Mesendoderm (in vitro differentiated cells): ENCODE measurements around the gene SYNDIG1L.

ENCODE experiments used
- DNase-seq: peaks from one replicate; pipeline ENCODE4 v3.0.0; 2013
- H2AK5ac ChIP-seq: 2 replicates; pipeline ENCODE4 v1.6.1; 2013; ENCODE audit warnings: low read length, inconsistent platforms
- H2BK120ac ChIP-seq: 2 replicates; pipeline ENCODE4 v1.6.1; 2013; ENCODE audit warnings: low read depth, mild to moderate bottlenecking, low read length, moderate library complexity, mixed read lengths
- H2BK15ac ChIP-seq: replicated peaks from 2 replicates; pipeline ENCODE4 v1.6.1; 2013; ENCODE audit warnings: low read depth, mild to moderate bottlenecking, moderate library complexity
- H2BK5ac ChIP-seq: 2 replicates; pipeline ENCODE4 v1.6.1; 2013; ENCODE audit warnings: low read length, inconsistent platforms
- H3K18ac ChIP-seq: 2 replicates; pipeline ENCODE4 v1.6.1; 2013; ENCODE audit warnings: mild to moderate bottlenecking, low read length, mixed read lengths
- H3K23ac ChIP-seq: one replicate; pipeline ENCODE4 v1.6.1; 2013; ENCODE audit warnings: low read length
- H3K27ac ChIP-seq: 2 replicates; pipeline ENCODE4 v1.5.1; 2013; ENCODE audit warnings: low read depth, mild to moderate bottlenecking, inconsistent platforms, low read length, moderate library complexity
- H3K27me3 ChIP-seq: 2 replicates; pipeline ENCODE4 v1.6.1; 2013; ENCODE audit warnings: low read length, control low read depth, mild to moderate bottlenecking, inconsistent platforms; ENCODE audit not compliant: insufficient read depth, poor library complexity
- H3K36me3 ChIP-seq: 2 replicates; pipeline ENCODE4 v1.6.1; 2013; ENCODE audit warnings: low read length, inconsistent platforms; ENCODE audit not compliant: control insufficient read depth, insufficient read depth
- H3K4ac ChIP-seq: one replicate; pipeline ENCODE4 v1.6.1; 2013; ENCODE audit warnings: low read depth, mild to moderate bottlenecking, low read length, moderate library complexity
- H3K4me1 ChIP-seq: 2 replicates; pipeline ENCODE4 v1.6.1; 2013; ENCODE audit warnings: low read depth, low read length, inconsistent platforms; ENCODE audit not compliant: control insufficient read depth
- H3K4me2 ChIP-seq: 2 replicates; pipeline ENCODE4 v1.6.1; 2013; ENCODE audit warnings: low read length
- H3K4me3 ChIP-seq: 2 replicates; pipeline ENCODE4 v1.5.1; 2013; ENCODE audit warnings: mild to moderate bottlenecking, low read length
- H3K56ac ChIP-seq: one replicate; pipeline ENCODE4 v1.6.1; 2013; ENCODE audit warnings: low read length
- H3K79me1 ChIP-seq: 2 replicates; pipeline ENCODE4 v1.6.1; 2013; ENCODE audit warnings: low read length, inconsistent platforms
- H3K79me2 ChIP-seq: 2 replicates; pipeline ENCODE4 v1.6.1; 2013; ENCODE audit warnings: mild to moderate bottlenecking, low read length; ENCODE audit not compliant: control insufficient read depth, insufficient read depth
- H3K9ac ChIP-seq: 2 replicates; pipeline ENCODE4 v1.6.1; 2013; ENCODE audit warnings: low read length, inconsistent platforms
- H4K5ac ChIP-seq: one replicate; pipeline ENCODE4 v1.6.1; 2013; ENCODE audit warnings: low read length
- H4K8ac ChIP-seq: one replicate; pipeline ENCODE4 v1.6.1; 2013; ENCODE audit warnings: low read depth, mild to moderate bottlenecking, control low read depth, low read length, moderate library complexity
- WGBS: extraction: QIAGEN DNeasy Blood & Tissue Kit; methylation state at CpG from one replicate; pipeline ENCODE4 v1.1.7; 2013; ENCODE audit warnings: low lambda C conversion rate, missing lambda C conversion rate; ENCODE audit not compliant: insufficient coverage; ENCODE audit errors: extremely low coverage; 5-methylcytosine and 5-hydroxymethylcytosine counted together

Gene SYNDIG1L

GRCh38 chr14:74356892-74357575 lies 69.0 kb downstream of the SYNDIG1L start:
- Histone ChIP-seq H3K9ac (no peak overlapping the region), H3K79me2 (peaks cover 86% of the 10 kb centered on the region), H3K4me1 (peaks cover 13% of the 10 kb centered on the region), H3K4me2 (no peak overlapping the region), H2BK15ac (no peak overlapping the region), H3K4ac (no peak overlapping the region), H3K79me1 (peaks cover 12% of the 10 kb centered on the region), H3K27ac (no peak overlapping the region), H2BK120ac (no peak overlapping the region), H3K4me3 (no peak overlapping the region), H3K36me3 (peaks cover 32% of the 10 kb centered on the region), H3K18ac (no peak overlapping the region), H4K8ac (no peak overlapping the region), H3K23ac (peak overlapping the region; percentile 16), H3K27me3 (no peaks in the 10 kb centered on the region), H2AK5ac (no peak overlapping the region), H2BK5ac (no peak overlapping the region), H3K56ac (no peak overlapping the region), H4K5ac (no peak overlapping the region)
- DNase-seq: no peak
- WGBS: no CpG with 5 or more reads among the region's 32 CpGs
